PC-9 (cell line): Measurements from ENCODE around the gene GET3. TPM values are rescaled to one million over a fixed set of nuclear protein-coding genes. Genes with fewer than 3 reads are reported as not detected.

Experiments
- BruUV-seq: library from RNA; stranded (reverse); fragments of 400-500 nt; replicated peaks from 2 replicates; lab custom pipeline; 2021; lab: Mats Ljungman, UMichigan
- CTCF ChIA-PET: fragments of 300-600 bp; sonication (Branson Sonifier 250); formaldehyde crosslinking; loops from one replicate; lab custom pipeline; 2022; ENCODE audit warnings: antibody characterized with exemption; lab: Charles Lee
- POLR2A ChIA-PET: fragments of 300-600 bp; sonication (Branson Sonifier 250); formaldehyde crosslinking; loops from one replicate; lab custom pipeline; 2022; ENCODE audit warnings: antibody characterized with exemption; ENCODE audit not compliant: unreplicated experiment; lab: Charles Lee
- DNase-seq, 2 experiments: peaks; one replicate each; pipeline versions ENCODE4 v3.0.0 to v3.0.0-alpha.2; 2015 to 2022; ENCODE audit warnings: mixed read lengths in 1 of 2
- H2AFZ ChIP-seq: fragments of 200-600 bp; sonication (generic); 2 replicates; pipeline ENCODE4 v1.8.1; 2017; ENCODE audit warnings: antibody characterized with exemption
- H3F3A ChIP-seq: fragments of 200-600 bp; sonication (generic); 2 replicates; pipeline ENCODE4 v1.8.1; 2017; ENCODE audit warnings: antibody characterized with exemption, mild to moderate bottlenecking, low read depth; ENCODE audit not compliant: insufficient read depth
- H3K27ac ChIP-seq: fragments of 200-600 bp; sonication (generic); 2 replicates; pipeline ENCODE4 v1.6.1; 2016; ENCODE audit warnings: mixed run types
- H3K27me3 ChIP-seq: fragments of 200-600 bp; sonication (generic); 2 replicates; pipeline ENCODE4 v1.6.1; 2016; ENCODE audit warnings: low read depth, mixed run types; ENCODE audit not compliant: insufficient read depth
- H3K36me3 ChIP-seq: fragments of 200-600 bp; sonication (generic); 2 replicates; pipeline ENCODE4 v1.6.1; 2016; ENCODE audit warnings: low read depth, mixed run types
- H3K4me1 ChIP-seq: fragments of 200-600 bp; sonication (generic); replicated peaks from 2 replicates; pipeline ENCODE4 v1.6.1; 2016; ENCODE audit warnings: mixed run types; ENCODE audit not compliant: insufficient read depth
- H3K4me2 ChIP-seq: fragments of 200-600 bp; sonication (generic); 2 replicates; pipeline ENCODE4 v1.6.1; 2017; ENCODE audit warnings: mixed run types
- H3K4me3 ChIP-seq: fragments of 200-600 bp; sonication (generic); 2 replicates; pipeline ENCODE4 v1.6.1; 2016; ENCODE audit warnings: mixed run types
- H3K79me2 ChIP-seq: fragments of 200-600 bp; sonication (generic); 2 replicates; pipeline ENCODE4 v1.6.1; 2017; ENCODE audit warnings: low read depth, mixed run types
- H3K9me2 ChIP-seq: fragments of 200-600 bp; sonication (generic); 2 replicates; pipeline ENCODE4 v1.8.1; 2017; ENCODE audit warnings: mild to moderate bottlenecking; ENCODE audit not compliant: insufficient read depth
- H3K9me3 ChIP-seq: fragments of 200-600 bp; sonication (generic); 2 replicates; pipeline ENCODE4 v1.8.1; 2016; ENCODE audit warnings: low read depth; ENCODE audit not compliant: insufficient read depth
- H4K20me1 ChIP-seq: fragments of 200-600 bp; sonication (generic); 2 replicates; pipeline ENCODE4 v1.8.1; 2017; ENCODE audit not compliant: insufficient read depth
- CTCF ChIP-seq: fragments of 200-600 bp; sonication (generic); conservative IDR thresholded peaks from 2 replicates; pipeline ENCODE4 v1.6.1; 2017; ENCODE audit warnings: mixed run types, antibody characterized with exemption, mild to moderate bottlenecking, moderate library complexity
- EZH2 ChIP-seq: fragments of 200-600 bp; sonication (generic); IDR thresholded peaks from 2 replicates; pipeline ENCODE4 v1.8.0; 2017; ENCODE audit warnings: antibody characterized with exemption, low read depth
- intact Hi-C: fragments of 100-400 bp; cut with micrococcal nuclease; formaldehyde crosslinking; loops from one replicate; pipeline ENCODE4 v1.10.0; 2022; ENCODE audit not compliant: unreplicated experiment
- total RNA-seq: library from RNA; stranded (reverse); gene quantifications from 2 replicates; pipeline ENCODE4 v1.2.3, GENCODE V29; 2021

Gene GET3
- total RNA-seq, 1 experiment from 2014 or later = 81.9 TPM

GRCh38 chr19:12705169-12705568, 32.1 kb upstream of the GET3 start:
- Histone ChIP-seq H4K20me1 (peaks cover 18% of the 10 kb centered on the region; the same call in 1 of the 2 replicates), H3K79me2 (no peaks in the 10 kb centered on the region), H3K27me3 (no peaks in the 10 kb centered on the region), H3K4me1 (no peaks in the 10 kb centered on the region), H3K4me3 (no peak overlapping the region), H3K4me2 (no peak overlapping the region), H3K9me3 (no peaks in the 10 kb centered on the region), H3K36me3 (peaks cover 45% of the 10 kb centered on the region), H2AFZ (no peak overlapping the region), H3K27ac (no peak overlapping the region), H3F3A (peaks cover 27% of the 10 kb centered on the region), H3K9me2 (no peaks in the 10 kb centered on the region)
- TF ChIP-seq EZH2 (no peak), CTCF (no peak)
- ChIA-PET CTCF (no interaction called here), POLR2A (no interaction called here)
- intact Hi-C loops = no loop called here
- BruUV-seq = no TSS peak
- DNase-seq = no peak

- BruUV-seq = no TSS peak
- Histone ChIP-seq H3K4me1 (no peaks in the 10 kb centered on the region), H3K4me3 (no peak overlapping the region), H3K27me3 (no peaks in the 10 kb centered on the region), H4K20me1 (peaks cover 18% of the 10 kb centered on the region), H2AFZ (no peak overlapping the region), H3F3A (peaks cover 31% of the 10 kb centered on the region), H3K4me2 (no peak overlapping the region), H3K79me2 (no peaks in the 10 kb centered on the region), H3K27ac (no peak overlapping the region), H3K36me3 (peaks cover 47% of the 10 kb centered on the region), H3K9me2 (no peaks in the 10 kb centered on the region), H3K9me3 (no peaks in the 10 kb centered on the region)
- ChIA-PET POLR2A (no interaction called here), CTCF (no interaction called here)
- no peak for TF ChIP-seq CTCF
- no peak for TF ChIP-seq EZH2
- DNase-seq = no peak
- intact Hi-C loops = no loop called here
These were observed 31.5 kb upstream of the GET3 start for GRCh38 chr19:12705654-12706331.

- no peak for TF ChIP-seq CTCF
- no peak for TF ChIP-seq EZH2
- DNase-seq = no peak
- H3K36me3 ChIP-seq = peaks cover 45% of the 10 kb centered on the region
- H3K79me2 ChIP-seq = no peaks in the 10 kb centered on the region; the same call in 1 of the 2 replicates
- BruUV-seq = no TSS peak
- intact Hi-C loops = no loop called here
- H3K4me2 ChIP-seq = no peak overlapping the region
- ChIA-PET POLR2A (no interaction called here), CTCF (no interaction called here)
- no peaks in the 10 kb centered on the region for H3K27me3 ChIP-seq
- no peaks in the 10 kb centered on the region for H3K9me3 ChIP-seq
- no peak overlapping the region for H2AFZ ChIP-seq
- H3K4me3 ChIP-seq = no peak overlapping the region
- H3K9me2 ChIP-seq = no peaks in the 10 kb centered on the region
- no peak overlapping the region for H3K27ac ChIP-seq
- peaks cover 31% of the 10 kb centered on the region for H3F3A ChIP-seq
- H3K4me1 ChIP-seq = no peaks in the 10 kb centered on the region
- peaks cover 20% of the 10 kb centered on the region for H4K20me1 ChIP-seq
These were observed 31.0 kb upstream of the GET3 start for GRCh38 chr19:12706332-12706718.
